ENCODE results near the gene RENBP.

DNA sequence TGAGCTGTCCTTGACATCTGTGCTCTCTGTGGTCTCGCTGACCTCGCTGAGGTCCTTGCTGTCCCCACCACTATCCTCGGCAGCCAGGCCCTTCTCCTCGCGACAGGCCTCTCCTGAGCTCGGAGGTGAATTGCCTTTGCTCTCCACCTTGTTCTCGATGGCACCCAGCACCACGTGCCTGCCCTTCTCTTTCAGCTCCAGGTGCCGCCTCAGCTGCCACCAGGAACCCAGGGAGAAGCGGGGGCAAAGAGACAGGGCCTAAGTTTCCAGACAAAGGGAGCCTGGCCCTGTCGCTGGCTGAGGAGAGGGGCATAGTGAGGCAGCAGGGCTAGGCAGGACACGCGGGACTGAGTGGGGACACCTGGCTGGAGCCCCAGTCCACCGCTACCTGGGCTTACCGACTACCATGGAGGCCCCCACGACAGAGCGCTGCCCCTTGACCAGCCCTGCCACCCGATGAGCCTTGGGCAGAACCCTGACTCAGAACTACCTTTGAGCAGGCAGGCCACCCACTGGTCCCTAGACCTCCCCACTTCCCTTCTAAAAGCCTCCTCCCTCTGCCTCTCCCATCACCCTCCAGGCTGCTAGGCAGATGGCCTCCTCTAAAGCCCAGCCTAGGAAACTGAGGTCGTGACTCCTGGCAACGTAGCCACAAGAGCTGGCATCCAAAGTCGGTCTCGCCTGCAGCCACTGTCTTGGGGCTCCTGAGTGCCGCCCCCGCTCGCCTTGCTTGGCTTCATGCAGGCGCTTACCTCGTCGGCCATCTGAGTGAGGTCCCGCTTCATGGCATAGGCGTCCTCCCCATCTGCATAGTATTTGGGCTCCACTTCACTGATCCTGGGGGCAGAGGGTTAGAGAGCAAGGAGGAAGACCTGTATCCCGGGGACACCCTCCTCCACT is 14.2 kb downstream of the RENBP start:
- TF ChIP-seq EZH2phosphoT487 (IDR thresholded peaks at IDR 0.05; ENCODE audit: low read length) = no peak
- TF ChIP-seq, protein P1, sequence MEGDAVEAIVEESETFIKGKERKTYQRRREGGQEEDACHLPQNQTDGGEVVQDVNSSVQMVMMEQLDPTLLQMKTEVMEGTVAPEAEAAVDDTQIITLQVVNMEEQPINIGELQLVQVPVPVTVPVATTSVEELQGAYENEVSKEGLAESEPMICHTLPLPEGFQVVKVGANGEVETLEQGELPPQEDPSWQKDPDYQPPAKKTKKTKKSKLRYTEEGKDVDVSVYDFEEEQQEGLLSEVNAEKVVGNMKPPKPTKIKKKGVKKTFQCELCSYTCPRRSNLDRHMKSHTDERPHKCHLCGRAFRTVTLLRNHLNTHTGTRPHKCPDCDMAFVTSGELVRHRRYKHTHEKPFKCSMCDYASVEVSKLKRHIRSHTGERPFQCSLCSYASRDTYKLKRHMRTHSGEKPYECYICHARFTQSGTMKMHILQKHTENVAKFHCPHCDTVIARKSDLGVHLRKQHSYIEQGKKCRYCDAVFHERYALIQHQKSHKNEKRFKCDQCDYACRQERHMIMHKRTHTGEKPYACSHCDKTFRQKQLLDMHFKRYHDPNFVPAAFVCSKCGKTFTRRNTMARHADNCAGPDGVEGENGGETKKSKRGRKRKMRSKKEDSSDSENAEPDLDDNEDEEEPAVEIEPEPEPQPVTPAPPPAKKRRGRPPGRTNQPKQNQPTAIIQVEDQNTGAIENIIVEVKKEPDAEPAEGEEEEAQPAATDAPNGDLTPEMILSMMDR (IDR thresholded peaks at IDR 0.05; ENCODE audit: low read length) = no peak

Data from MM.1S (cell line).